GM12891 (cell line): Measurements from ENCODE around the gene NPSR1.

Experiments
- PAX5 ChIP-seq: IDR thresholded peaks from 2 replicates; pipeline ENCODE4 v1.6.1; 2011; ENCODE audit warnings: low read length, moderate library complexity, mild to moderate bottlenecking; ENCODE audit not compliant: insufficient read depth, severe bottlenecking
- POLR2A ChIP-seq: IDR thresholded peaks from 2 replicates; pipeline ENCODE4 v1.6.1; 2011; ENCODE audit warnings: low read depth, low read length, control low read depth
- POLR2AphosphoS5 ChIP-seq: IDR thresholded peaks from 2 replicates; pipeline ENCODE4 v1.6.1; 2011; ENCODE audit warnings: low read depth, low read length, control low read depth
- POU2F2 ChIP-seq: IDR thresholded peaks from 2 replicates; pipeline ENCODE4 v1.6.1; 2011; ENCODE audit warnings: low read depth, mild to moderate bottlenecking, control low read depth, low read length, moderate library complexity
- TAF1 ChIP-seq: IDR thresholded peaks from 2 replicates; pipeline ENCODE4 v1.6.1; 2011; ENCODE audit warnings: low read depth, low read length, control low read depth

DNA sequence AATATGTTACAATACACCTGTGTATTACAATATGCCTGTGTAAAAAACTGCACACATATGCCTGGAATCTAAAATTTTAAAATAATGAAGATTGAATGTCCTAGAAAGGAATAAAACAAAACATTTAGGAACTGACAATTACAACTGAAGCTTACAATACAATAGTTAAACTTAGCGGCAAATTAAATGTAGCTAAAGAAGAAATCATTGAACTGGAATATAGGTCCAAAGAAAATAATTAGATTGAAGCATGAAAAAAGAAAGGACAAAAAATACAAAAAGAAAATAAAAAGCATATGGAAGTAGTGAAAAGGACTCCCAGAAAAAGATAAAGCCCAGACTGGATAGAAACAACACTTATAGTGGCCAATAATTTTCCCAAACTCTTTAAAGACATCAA, 38.4 kb downstream of the NPSR1 start:
- TF ChIP-seq TAF1 (no peak), POLR2AphosphoS5 (no peak), POLR2A (no peak), PAX5 (no peak), POU2F2 (no peak)
